GM19452 (cell line): ENCODE results near the gene SNRNP40.
A peak's percentile ranks its signal among the peaks of the same experiment; 100 is the strongest.

ENCODE experiments used
- ATAC-seq: cut with Tn5 transposase; IDR thresholded peaks from one replicate; pipeline ENCODE4 v1.9.1; 2021; ENCODE audit not compliant: unreplicated experiment

SNRNP40 gene

GRCh38 chr1:31296486-31297276 is at the start of gene SNRNP40, which contains the start of gene ZCCHC17:
Gene SNRNP40, minus strand, starts transcription at chr1:31296788. Its CDS starts 37 bp downstream, at chr1:31296751.
Gene ZCCHC17, plus strand, starts transcription at chr1:31297032. Its CDS starts 13,067 bp downstream, at chr1:31310099.
- ATAC-seq: peak; percentile 97

- no peak for ATAC-seq
Measured at GRCh38 chr1:31345635-31346034, 49.0 kb upstream of the SNRNP40 start.

- ATAC-seq: no peak
Measured at GRCh38 chr1:31344503-31344902, 47.9 kb upstream of the SNRNP40 start.

- no peak for ATAC-seq
Measured at GRCh38 chr1:31336687-31337467, 40.3 kb upstream of the SNRNP40 start.

GRCh38 chr1:31335007-31335406 is 38.4 kb upstream of the SNRNP40 start:
- no peak for ATAC-seq

GRCh38 chr1:31327381-31327780 is 30.8 kb upstream of the SNRNP40 start:
- ATAC-seq: no peak

GRCh38 chr1:31326461-31326860 is 29.9 kb upstream of the SNRNP40 start:
- no peak for ATAC-seq

GRCh38 chr1:31324992-31325391 is 28.4 kb upstream of the SNRNP40 start:
- no peak for ATAC-seq

- no peak for ATAC-seq
Measured at GRCh38 chr1:31324093-31324492, 27.5 kb upstream of the SNRNP40 start.

GRCh38 chr1:31318146-31318545 is 21.6 kb upstream of the SNRNP40 start:
- ATAC-seq: no peak

GRCh38 chr1:31315902-31316301 is 19.3 kb upstream of the SNRNP40 start:
- ATAC-seq: no peak

GRCh38 chr1:31310198-31310597 is 13.6 kb upstream of the SNRNP40 start:
- no peak for ATAC-seq

GRCh38 chr1:31308036-31308435 is 11.4 kb upstream of the SNRNP40 start:
- no peak for ATAC-seq

- no peak for ATAC-seq
Measured at GRCh38 chr1:31306278-31306677, 9.7 kb upstream of the SNRNP40 start.

- ATAC-seq: no peak
Measured at GRCh38 chr1:31302709-31303441, 6.3 kb upstream of the SNRNP40 start.

GRCh38 chr1:31300193-31300592 is 3.6 kb upstream of the SNRNP40 start:
- ATAC-seq: no peak

GRCh38 chr1:31299365-31299764 is 2.8 kb upstream of the SNRNP40 start:
- ATAC-seq: no peak

- no peak for ATAC-seq
Measured at GRCh38 chr1:31297277-31298247, 974 bp upstream of the SNRNP40 start.

GRCh38 chr1:31295874-31296485 is 608 bp downstream of the SNRNP40 start:
- ATAC-seq: no peak

GRCh38 chr1:31289021-31289420 is 7.6 kb downstream of the SNRNP40 start:
- ATAC-seq: no peak
